ENCODE measurements around the gene IFT20. TPM values are rescaled to one million over a fixed set of nuclear protein-coding genes. Genes with fewer than 3 reads are reported as not detected.

IFT20 gene
- total RNA-seq, 1 experiment from 2014 or later: 21.0 TPM

DNA sequence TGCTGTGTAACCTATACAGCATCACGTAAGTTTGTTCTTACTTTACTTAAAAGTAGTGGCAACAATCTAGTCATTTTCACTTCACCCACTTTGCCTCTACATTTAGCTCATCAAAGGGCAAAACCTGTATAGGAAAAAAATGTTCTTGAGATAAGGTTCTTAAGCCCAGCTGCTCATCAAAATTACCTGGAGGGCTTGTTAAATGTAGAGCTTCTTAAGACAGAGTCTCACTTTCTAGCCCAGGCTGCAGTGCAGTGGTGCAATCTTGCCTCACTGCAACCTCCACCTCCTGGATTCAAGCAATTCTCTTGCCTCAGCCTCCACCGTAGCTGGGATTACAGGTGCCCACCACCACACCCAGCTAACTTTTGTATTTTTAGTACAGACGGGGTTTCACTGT lies 54.4 kb downstream of the IFT20 start:
- H2BK5ac ChIP-seq (ENCODE audit: insufficient read length, low read length): no peak overlapping the region
- no peak overlapping the region for H2BK120ac ChIP-seq (ENCODE audit: low read depth, low read length, poor library complexity, severe bottlenecking)
- no peaks in the 10 kb centered on the region for H4K20me1 ChIP-seq (ENCODE audit: control insufficient read depth, insufficient read depth, insufficient read length)
- no peak overlapping the region for H3K9ac ChIP-seq (ENCODE audit: extremely low read depth, insufficient read length, low read length)
- H3K4me3 Mint-ChIP-seq: no peak overlapping the region
- no peak overlapping the region for H3K4me2 ChIP-seq (ENCODE audit: insufficient read depth, insufficient read length, low read length)
- TF ChIP-seq, protein P1, sequence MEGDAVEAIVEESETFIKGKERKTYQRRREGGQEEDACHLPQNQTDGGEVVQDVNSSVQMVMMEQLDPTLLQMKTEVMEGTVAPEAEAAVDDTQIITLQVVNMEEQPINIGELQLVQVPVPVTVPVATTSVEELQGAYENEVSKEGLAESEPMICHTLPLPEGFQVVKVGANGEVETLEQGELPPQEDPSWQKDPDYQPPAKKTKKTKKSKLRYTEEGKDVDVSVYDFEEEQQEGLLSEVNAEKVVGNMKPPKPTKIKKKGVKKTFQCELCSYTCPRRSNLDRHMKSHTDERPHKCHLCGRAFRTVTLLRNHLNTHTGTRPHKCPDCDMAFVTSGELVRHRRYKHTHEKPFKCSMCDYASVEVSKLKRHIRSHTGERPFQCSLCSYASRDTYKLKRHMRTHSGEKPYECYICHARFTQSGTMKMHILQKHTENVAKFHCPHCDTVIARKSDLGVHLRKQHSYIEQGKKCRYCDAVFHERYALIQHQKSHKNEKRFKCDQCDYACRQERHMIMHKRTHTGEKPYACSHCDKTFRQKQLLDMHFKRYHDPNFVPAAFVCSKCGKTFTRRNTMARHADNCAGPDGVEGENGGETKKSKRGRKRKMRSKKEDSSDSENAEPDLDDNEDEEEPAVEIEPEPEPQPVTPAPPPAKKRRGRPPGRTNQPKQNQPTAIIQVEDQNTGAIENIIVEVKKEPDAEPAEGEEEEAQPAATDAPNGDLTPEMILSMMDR (conservative IDR thresholded peaks at IDR 0.05): no peak
- WGBS (ENCODE audit: extremely low coverage, insufficient read length, low lambda C conversion rate): no CpG with 5 or more reads among the region's 3 CpGs
- no peak overlapping the region for H3K4ac ChIP-seq (ENCODE audit: low read depth, low read length)
- no peak overlapping the region for H3K14ac ChIP-seq (ENCODE audit: insufficient read depth, low read length)
- no peaks in the 10 kb centered on the region for H3K79me1 ChIP-seq (ENCODE audit: insufficient read depth, low read depth, low read length, poor library complexity, severe bottlenecking)
- H3K27me3 Mint-ChIP-seq (ENCODE audit: low read depth): peaks cover 1% of the 10 kb centered on the region; the same call in 1 of the 2 replicates
- no peak overlapping the region for H4K8ac ChIP-seq (replicated peaks; ENCODE audit: insufficient read length, low read depth, low read length)
- no peak overlapping the region for H2BK12ac ChIP-seq (ENCODE audit: insufficient read length, low read depth, low read length)
- H3K36me3 Mint-ChIP-seq (ENCODE audit: insufficient read depth in 1 of 3, low read depth in 3 of 3): no peaks in the 10 kb centered on the region
- H3K79me2 ChIP-seq (ENCODE audit: insufficient read depth, low read length): no peaks in the 10 kb centered on the region
- no peak overlapping the region for H3K23ac ChIP-seq (ENCODE audit: insufficient read length, low read depth, low read length)
- no peak overlapping the region for H2BK20ac ChIP-seq (ENCODE audit: low read depth, low read length, poor library complexity, severe bottlenecking)
- no peak overlapping the region for H3T11ph ChIP-seq (ENCODE audit: low read length)
- no peak overlapping the region for H2AK5ac ChIP-seq (ENCODE audit: insufficient read length, low read length)
- no peak overlapping the region for H4K91ac ChIP-seq (ENCODE audit: insufficient read length, low read depth, low read length)
- H3K27me3 ChIP-seq (ENCODE audit: insufficient read depth, low read length): no peaks in the 10 kb centered on the region
- no peaks in the 10 kb centered on the region for H3K23me2 ChIP-seq (ENCODE audit: insufficient read length, low read depth, low read length, poor library complexity, severe bottlenecking)
- no peak overlapping the region for H3K56ac ChIP-seq (ENCODE audit: insufficient read length, low read depth, low read length)
- no peaks in the 10 kb centered on the region for H3K9me3 Mint-ChIP-seq
- no peak overlapping the region for H3K18ac ChIP-seq (ENCODE audit: insufficient read length, low read depth, low read length)
- no peak for DNase-seq
- no peak overlapping the region for H3K27ac Mint-ChIP-seq
- peaks cover 4 to 6% of the 10 kb centered on the region in 2 experiments; a peak in 3 of 4 replicates for H3K4me1 Mint-ChIP-seq
- H2BK15ac ChIP-seq (ENCODE audit: low read depth, low read length): no peak overlapping the region
- no peak overlapping the region for H2AFZ ChIP-seq (ENCODE audit: low read length)
- H3K4me1 ChIP-seq (ENCODE audit: insufficient read depth, low read length): no peaks in the 10 kb centered on the region
- no peak overlapping the region for H4K5ac ChIP-seq (ENCODE audit: insufficient read length, low read depth, low read length)
- H3K27ac ChIP-seq (ENCODE audit: insufficient read length, low read depth, low read length): no peak overlapping the region
- H3K9me3 ChIP-seq (ENCODE audit: control insufficient read depth, low read depth, low read length): no peaks in the 10 kb centered on the region
